ENCODE data around the gene NDUFB7. TPM values are rescaled to one million over a fixed set of nuclear protein-coding genes. Genes with fewer than 3 reads are reported as not detected.
"Not testable (repeated sequence)": the region's sequence is repeated elsewhere in the genome, so short reads cannot be mapped to it uniquely, and the experiment has no call there.

Gene NDUFB7
- total and polyA plus RNA-seq, 3 donors from 2014 or later, result 259 to 493 (median 389) TPM

- Histone ChIP-seq H3K4me1 (no peaks in the 10 kb centered on the region), H3K4me3 (no peak overlapping the region), H3K9me3 (no peaks in the 10 kb centered on the region), H3K36me3 (ENCODE audit: low read depth, missing control alignments) (no peaks in the 10 kb centered on the region), H3K27me3 (no peaks in the 10 kb centered on the region), H3K27ac (no peak overlapping the region)
- no peak for DNase-seq
- no peak for TF ChIP-seq CTCF (IDR thresholded peaks at IDR 0.05)
- TF ChIP-seq POLR2A (IDR thresholded peaks at IDR 0.05), result no peak
- intact Hi-C loops (cut with DNase I; ENCODE audit: low total_unique reads), result no loop called here
- WGBS, 2 donors, result 69 to 74% methylated on average over 4 of the region's 4 CpGs
These were observed 42.2 kb upstream of the NDUFB7 start for GRCh38 chr19:14614099-14614412.

- H3K4me3 ChIP-seq; DNase-seq; H3K36me3 ChIP-seq (ENCODE audit: low read depth, missing control alignments); H3K27me3 ChIP-seq; H3K9me3 ChIP-seq; intact Hi-C loops (cut with DNase I; ENCODE audit: low total_unique reads); H3K27ac ChIP-seq; H3K4me1 ChIP-seq: not testable (repeated sequence)
- WGBS, 2 donors, result 81 to 82% methylated on average over 14 of the region's 14 CpGs
These were observed 41.7 kb upstream of the NDUFB7 start for GRCh38 chr19:14613399-14614098.

GRCh38 chr19:14612657-14613056, 40.8 kb upstream of the NDUFB7 start:
- Histone ChIP-seq H3K27me3 (no peaks in the 10 kb centered on the region), H3K4me3 (no peak overlapping the region), H3K4me1 (no peaks in the 10 kb centered on the region), H3K9me3 (no peaks in the 10 kb centered on the region), H3K36me3 (ENCODE audit: low read depth, missing control alignments) (no peaks in the 10 kb centered on the region), H3K27ac (no peak overlapping the region)
- DNase-seq, result no peak
- intact Hi-C loops (cut with DNase I; ENCODE audit: low total_unique reads), result no loop called here
- TF ChIP-seq POLR2A (IDR thresholded peaks at IDR 0.05) (no peak), CTCF (IDR thresholded peaks at IDR 0.05) (no peak)
- 84 to 85% methylated on average over 4 of the region's 4 CpGs for whole genome bisulfite sequencing, 2 donors

GRCh38 chr19:14612242-14612641, 40.4 kb upstream of the NDUFB7 start:
- H3K9me3 ChIP-seq; intact Hi-C loops (cut with DNase I; ENCODE audit: low total_unique reads); H3K4me3 ChIP-seq; H3K27me3 ChIP-seq; DNase-seq; H3K36me3 ChIP-seq (ENCODE audit: low read depth, missing control alignments); H3K4me1 ChIP-seq; H3K27ac ChIP-seq: not testable (repeated sequence)
- WGBS, 2 donors, result 86% methylated on average over 5 of the region's 5 CpGs

GRCh38 chr19:14611051-14611450, 39.2 kb upstream of the NDUFB7 start:
- TF ChIP-seq CTCF (IDR thresholded peaks at IDR 0.05), result no peak
- no peak for TF ChIP-seq POLR2A (IDR thresholded peaks at IDR 0.05)
- H3K9me3 ChIP-seq, result no peaks in the 10 kb centered on the region
- H3K27me3 ChIP-seq, result no peaks in the 10 kb centered on the region
- H3K27ac ChIP-seq, result no peak overlapping the region
- intact Hi-C loops (cut with DNase I; ENCODE audit: low total_unique reads), result no loop called here
- H3K4me3 ChIP-seq, result no peak overlapping the region
- WGBS, 2 donors, result 64 to 77% methylated on average over 4 of the region's 4 CpGs
- H3K36me3 ChIP-seq (ENCODE audit: low read depth, missing control alignments), result no peaks in the 10 kb centered on the region
- H3K4me1 ChIP-seq, result no peaks in the 10 kb centered on the region
- no peak for DNase-seq

GRCh38 chr19:14606627-14607026, 34.8 kb upstream of the NDUFB7 start:
- no peak overlapping the region for H3K27ac ChIP-seq
- intact Hi-C loops (cut with DNase I; ENCODE audit: low total_unique reads), result no loop called here
- no peak for DNase-seq
- no peaks in the 10 kb centered on the region for H3K9me3 ChIP-seq
- 77 to 82% methylated on average over 9 of the region's 9 CpGs for WGBS, 2 donors
- TF ChIP-seq CTCF (IDR thresholded peaks at IDR 0.05) (no peak), POLR2A (IDR thresholded peaks at IDR 0.05) (no peak)
- H3K4me1 ChIP-seq, result no peaks in the 10 kb centered on the region
- no peaks in the 10 kb centered on the region for H3K36me3 ChIP-seq (ENCODE audit: low read depth, missing control alignments)
- H3K4me3 ChIP-seq, result no peak overlapping the region
- H3K27me3 ChIP-seq, result no peaks in the 10 kb centered on the region

Data from testis (tissue), 3 donors.